HepG2 (cell line): Measurements from ENCODE around the gene ZNF277. TPM values are rescaled to one million over a fixed set of nuclear protein-coding genes. Genes with fewer than 3 reads are reported as not detected.

Experiments
- ATAC-seq: fragments of 200-7000 bp; cut with Tn5 transposase; 3 replicates; pipeline ENCODE4 v1.9.1; 2020; ENCODE audit warnings: mild to moderate bottlenecking, moderate library complexity
- BruUV-seq: library from RNA; stranded (reverse); fragments of 400-500 nt; replicated peaks from 2 replicates; lab custom pipeline; 2021; lab: Mats Ljungman, UMichigan
- CTCF ChIA-PET: fragments of 300-600 bp; formaldehyde crosslinking; extraction: SDS; loops from one replicate; lab custom pipeline; 2021; ENCODE audit warnings: low total read pairs, inconsistent platforms, low intra/inter-chr PET ratio; lab: Yijun Ruan, JAX
- POLR2A ChIA-PET: fragments of 350-600 bp; sonication (Branson Sonifier 250); formaldehyde crosslinking; loops from one replicate; lab custom pipeline; 2020; ENCODE audit warnings: antibody characterized with exemption, inconsistent platforms; lab: Yijun Ruan, JAX
- DNase-seq: peaks from one replicate; pipeline ENCODE4 v3.0.0-alpha.2; 2015; ENCODE audit warnings: low spot score
- FAIRE-seq: peaks from 3 replicates; lab custom pipeline; 2011; peaks lifted over from hg19 to GRCh38; lab: Jason Lieb, UNC
- H2AFZ ChIP-seq: one replicate; pipeline ENCODE4 v1.6.1; 2011; ENCODE audit warnings: low read length, inconsistent platforms
- H3K27ac ChIP-seq: fragments of 300-600 bp; 3 replicates; pipeline ENCODE4 v1.8.0; 2011; ENCODE audit warnings: mixed run types, mild to moderate bottlenecking, mixed read lengths, low read length, inconsistent platforms; ENCODE audit not compliant: insufficient read depth; ENCODE audit errors: extremely low read length
- H3K27me3 ChIP-seq, 2 experiments: fragments of 200-600 bp in 1 of 2; 2 replicates in 1 of 2; 3 replicates in 1 of 2; pipeline versions ENCODE4 v1.6.0 to v1.8.0; 2011; ENCODE audit warnings: low read length in 2 of 2, mild to moderate bottlenecking in 2 of 2, moderate library complexity in 2 of 2, inconsistent platforms in 1 of 2; ENCODE audit not compliant: insufficient read depth in 2 of 2, control insufficient read depth in 1 of 2
- H3K36me3 ChIP-seq, 2 experiments: fragments of 200-600 bp in 1 of 2; replicated peaks in 1 of 2; 2 replicates in 1 of 2; 3 replicates in 1 of 2; pipeline versions ENCODE4 v1.5.1 to v1.8.0; 2011; ENCODE audit warnings: low read length in 2 of 2, inconsistent platforms in 1 of 2; ENCODE audit not compliant: insufficient read depth in 2 of 2, control insufficient read depth in 1 of 2
- H3K4me1 ChIP-seq: 2 replicates; pipeline ENCODE4 v1.5.1; 2012; ENCODE audit warnings: low read length, inconsistent platforms; ENCODE audit not compliant: insufficient read depth
- H3K4me2 ChIP-seq: 2 replicates; pipeline ENCODE4 v1.6.0; 2011; ENCODE audit warnings: low read depth, low read length, inconsistent platforms
- H3K4me3 ChIP-seq, 3 experiments: fragments of 200-600 bp in 1 of 3; sonication (generic), shearing (Covaris generic) in 1 of 3; replicated peaks in 1 of 3; 2 replicates each; pipeline ENCODE4 v1.5.1; 2011 to 2016; ENCODE audit warnings: low read length in 3 of 3, inconsistent platforms in 2 of 3, low read depth in 2 of 3, mild to moderate bottlenecking in 2 of 3, control low read depth in 1 of 3, mixed read lengths in 1 of 3; ENCODE audit not compliant: insufficient read depth in 1 of 3
- H3K79me2 ChIP-seq: one replicate; pipeline ENCODE4 v1.6.1; 2011; ENCODE audit warnings: low read length, inconsistent platforms; ENCODE audit not compliant: insufficient read depth
- H3K9ac ChIP-seq: 2 replicates; pipeline ENCODE4 v1.6.0; 2011; ENCODE audit warnings: mild to moderate bottlenecking, low read depth, low read length, inconsistent platforms; ENCODE audit not compliant: insufficient read depth
- H3K9me3 ChIP-seq: 2 replicates; pipeline ENCODE4 v1.5.1; 2012; ENCODE audit warnings: mild to moderate bottlenecking, low read length
- H4K20me1 ChIP-seq: 2 replicates; pipeline ENCODE4 v1.6.0; 2011; ENCODE audit warnings: inconsistent platforms, mild to moderate bottlenecking, low read length, moderate library complexity; ENCODE audit not compliant: insufficient read depth
- ATF5 ChIP-seq: sonication (generic); formaldehyde crosslinking; IDR thresholded peaks from 2 replicates; pipeline ENCODE4 v1.4.0; 2020; ENCODE audit warnings: mild to moderate bottlenecking, low read depth, missing genetic modification reagents
- CHCHD3 ChIP-seq: sonication (generic); formaldehyde crosslinking; IDR thresholded peaks from 2 replicates; pipeline ENCODE4 v1.8.0; 2022; ENCODE audit warnings: mild to moderate bottlenecking, missing genetic modification reagents, moderate library complexity
- PHF5A ChIP-seq: IDR thresholded peaks from one replicate; pipeline ENCODE4 v1.6.1; 2018; ENCODE audit warnings: low read depth, missing genetic modification reagents; ENCODE audit not compliant: unreplicated experiment
- RFX5 ChIP-seq: IDR thresholded peaks from 2 replicates; pipeline ENCODE4 v1.6.1; 2011; ENCODE audit warnings: low read depth, low read length, improper control_type of control experiment
- ZNF460 ChIP-seq: sonication (generic); formaldehyde crosslinking; IDR thresholded peaks from 2 replicates; pipeline ENCODE4 v1.5.1; 2020; ENCODE audit warnings: missing genetic modification reagents, mild to moderate bottlenecking, borderline replicate concordance
- ZNF510 ChIP-seq: sonication (generic); formaldehyde crosslinking; IDR thresholded peaks from 2 replicates; pipeline ENCODE4 v1.4.0; 2020; ENCODE audit warnings: low read depth, mild to moderate bottlenecking, missing genetic modification reagents
- ZNF710 ChIP-seq: sonication (generic); formaldehyde crosslinking; IDR thresholded peaks from 2 replicates; pipeline ENCODE4 v1.5.0; 2020; ENCODE audit warnings: mild to moderate bottlenecking, missing genetic modification reagents, borderline replicate concordance
- WGBS: methylation state at CpG from one replicate; pipeline ENCODE4 v1.1.6; 2017; ENCODE audit warnings: low lambda C conversion rate; 5-methylcytosine and 5-hydroxymethylcytosine counted together
- in situ Hi-C: cut with HindIII; loops from 2 replicates; pipeline ENCODE4 v1.10.0; 2017; ENCODE audit warnings: low pct_unique_long_range_greater_than_20kb; ENCODE audit not compliant: extremely low pct_ligation_motif_present
- intact Hi-C: fragments of 100-400 bp; cut with micrococcal nuclease; formaldehyde crosslinking; loops from one replicate; pipeline ENCODE4 v1.10.0; 2022; ENCODE audit not compliant: unreplicated experiment
- polyA plus RNA-seq, 8 experiments: library from polyadenylated mRNA; depleted of rRNA in 3 of 8; stranded (reverse) in 7 of 8; unstranded in 1 of 8; fragments of >200 nt; fragmentation: Illumina TruSeq in 4 of 8; extraction: Trizol in 4 of 8; gene quantifications; 2 replicates each; pipeline versions ENCODE4 v1.2.1 to v1.2.3, GENCODE V29; 2011 to 2016; ENCODE audit warnings: low read depth in 4 of 8, missing spikeins in 1 of 8, mixed read lengths in 1 of 8; ENCODE audit not compliant: insufficient read depth in 1 of 8
- total RNA-seq, 5 experiments: library from RNA; depleted of rRNA; stranded (reverse); fragments of >200 nt; fragmentation: Illumina TruSeq; extraction: Trizol; gene quantifications; 2 replicates each; pipeline ENCODE4 v1.2.3, GENCODE V29; 2016; ENCODE audit warnings: low read depth in 1 of 5

The ZNF277 gene
- total and polyA plus RNA-seq, 2 of the 13 experiments (the other 11 are each of a cell fraction or from before 2014, with no cell fraction given), result 29.1 to 30.1 TPM

- TF ChIP-seq ZNF510 (CRISPR knock-in tag), result 0 out of 2 replicates have a peak, but pooled peaks have one; percentile 23
- TF ChIP-seq RFX5, result no peak
- peak; percentile 57; the same call in 1 of the 2 replicates for TF ChIP-seq ZNF710 (CRISPR knock-in tag)
These were observed 597 bp downstream of the ZNF277 start (continued) for GRCh38 chr7:112206991-112207592.

GRCh38 chr7:112207765-112208164 lies 1.3 kb downstream of the ZNF277 start:
- Histone ChIP-seq H3K27me3 (no peaks in the 10 kb centered on the region; a peak in 1 of 5 replicates), H3K79me2 (peaks cover 81% of the 10 kb centered on the region), H3K4me1 (peaks cover 60% of the 10 kb centered on the region), H3K4me2 (peak overlapping the region; percentile 71), H3K4me3 (peak overlapping the region; percentile 96 to 98 (median 96)), H3K36me3 (no peaks in the 10 kb centered on the region), H4K20me1 (no peaks in the 10 kb centered on the region), H2AFZ (no peak overlapping the region), H3K9me3 (no peaks in the 10 kb centered on the region), H3K27ac (peak overlapping the region; percentile 83), H3K9ac (peak overlapping the region; percentile 87)
- ATAC-seq (no peak), DNase-seq (no peak), FAIRE-seq (no peak)
- ChIA-PET POLR2A (no interaction called here), CTCF (no interaction called here)
- WGBS, result 54% methylated on average over 6 of the region's 6 CpGs
- in situ Hi-C loops (no loop called here), intact Hi-C loops (loop anchor here (2.0 to 10.0 kb wide), 10 partner anchors 47 to 445 kb away; no protein-coding TSS in a partner anchor)
- BruUV-seq, result no TSS peak
- no peak for TF ChIP-seq ATF5 (CRISPR knock-in tag)
- no peak for TF ChIP-seq PHF5A (CRISPR knock-in tag)
- TF ChIP-seq ZNF460 (CRISPR knock-in tag), result peak; percentile 59; the same call in 1 of the 2 replicates
- TF ChIP-seq CHCHD3 (CRISPR knock-in tag), result no peak
